Upper lobe of right lung (tissue), 1 donor: ENCODE data around the gene CD180. TPM values are rescaled to one million over a fixed set of nuclear protein-coding genes. Genes with fewer than 3 reads are reported as not detected.
A peak's percentile ranks its signal among the peaks of the same experiment; 100 is the strongest.

ENCODE experiments used
- ATAC-seq: fragments of 200-7000 bp; cut with Tn5 transposase; one replicate; pipeline ENCODE4 v1.9.1; 2020; ENCODE audit warnings: mild to moderate bottlenecking, moderate library complexity
- DNase-seq: peaks from one replicate; pipeline ENCODE4 v3.0.0-alpha.2; 2020
- H3K27ac ChIP-seq: fragments of 200-600 bp; one replicate; pipeline ENCODE4 v1.8.0; 2022
- H3K27me3 ChIP-seq: fragments of 200-600 bp; one replicate; pipeline ENCODE4 v1.8.0; 2022; ENCODE audit warnings: mild to moderate bottlenecking
- H3K36me3 ChIP-seq: fragments of 200-600 bp; one replicate; pipeline ENCODE4 v1.8.0; 2022
- H3K4me1 ChIP-seq: fragments of 200-600 bp; one replicate; pipeline ENCODE4 v1.8.0; 2022
- H3K4me3 ChIP-seq: fragments of 200-600 bp; one replicate; pipeline ENCODE4 v1.8.0; 2022; ENCODE audit warnings: mild to moderate bottlenecking
- H3K9me3 ChIP-seq: fragments of 200-600 bp; one replicate; pipeline ENCODE4 v1.8.0; 2022
- intact Hi-C: fragments of 100-400 bp; cut with DNase I; formaldehyde crosslinking; loops from one replicate; pipeline ENCODE4 v1.11.0; 2022
- total RNA-seq: library from RNA; stranded (reverse); fragmentation: NEBNext Ultra II Directional; extraction: Animal tissue kit (Norgen Biotek cat#: 25700); gene quantifications from one replicate; pipeline ENCODE4 v1.2.1, GENCODE V29; 2021
- TF ChIP-seq, protein P1 (sequence below): fragments of 200-600 bp; IDR thresholded peaks from one replicate; pipeline ENCODE4 v1.8.0; 2022; ENCODE audit warnings: antibody characterized with exemption
- donor health status: DM: no; HTN: yes; CAD: no; lungs with severe emphysema.

Gene CD180
- total RNA-seq, 1 donor from 2014 or later, result 3.0 TPM

DNA sequence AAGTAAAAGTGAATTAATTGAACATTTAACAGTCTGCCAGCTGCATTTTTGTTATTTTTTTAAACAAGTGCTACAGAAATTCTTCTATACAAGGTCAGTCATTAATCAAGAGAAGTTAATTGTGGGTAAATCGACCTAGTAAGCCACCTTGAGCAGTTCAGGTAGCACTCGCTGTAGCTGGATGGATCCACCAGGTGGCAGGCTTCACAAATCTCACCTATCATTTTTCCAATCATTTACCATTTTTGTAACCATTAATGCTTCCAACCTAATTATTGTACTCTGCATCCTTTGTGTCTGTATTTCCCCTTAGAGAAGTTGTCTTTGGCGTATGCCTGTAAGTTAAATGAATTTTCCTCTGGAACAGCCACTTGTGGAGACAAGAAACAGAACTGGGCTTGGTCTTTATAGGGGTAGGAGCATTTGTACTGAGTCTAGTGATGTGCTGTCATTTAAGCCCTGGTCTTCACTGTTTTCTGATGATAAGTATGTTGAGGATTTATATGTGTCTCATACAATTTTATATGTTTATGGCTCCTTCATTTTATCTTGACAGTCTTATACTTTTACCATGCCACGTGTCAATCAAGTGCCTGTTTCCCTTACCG is 39.5 kb downstream of the CD180 start:
- H3K27ac ChIP-seq, result no peak overlapping the region
- TF ChIP-seq, protein P1, sequence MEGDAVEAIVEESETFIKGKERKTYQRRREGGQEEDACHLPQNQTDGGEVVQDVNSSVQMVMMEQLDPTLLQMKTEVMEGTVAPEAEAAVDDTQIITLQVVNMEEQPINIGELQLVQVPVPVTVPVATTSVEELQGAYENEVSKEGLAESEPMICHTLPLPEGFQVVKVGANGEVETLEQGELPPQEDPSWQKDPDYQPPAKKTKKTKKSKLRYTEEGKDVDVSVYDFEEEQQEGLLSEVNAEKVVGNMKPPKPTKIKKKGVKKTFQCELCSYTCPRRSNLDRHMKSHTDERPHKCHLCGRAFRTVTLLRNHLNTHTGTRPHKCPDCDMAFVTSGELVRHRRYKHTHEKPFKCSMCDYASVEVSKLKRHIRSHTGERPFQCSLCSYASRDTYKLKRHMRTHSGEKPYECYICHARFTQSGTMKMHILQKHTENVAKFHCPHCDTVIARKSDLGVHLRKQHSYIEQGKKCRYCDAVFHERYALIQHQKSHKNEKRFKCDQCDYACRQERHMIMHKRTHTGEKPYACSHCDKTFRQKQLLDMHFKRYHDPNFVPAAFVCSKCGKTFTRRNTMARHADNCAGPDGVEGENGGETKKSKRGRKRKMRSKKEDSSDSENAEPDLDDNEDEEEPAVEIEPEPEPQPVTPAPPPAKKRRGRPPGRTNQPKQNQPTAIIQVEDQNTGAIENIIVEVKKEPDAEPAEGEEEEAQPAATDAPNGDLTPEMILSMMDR, result peak; percentile 81
- no peaks in the 10 kb centered on the region for H3K27me3 ChIP-seq
- no peak for DNase-seq
- ATAC-seq, result peak; percentile 62
- no peak overlapping the region for H3K4me3 ChIP-seq
- no peaks in the 10 kb centered on the region for H3K4me1 ChIP-seq
- intact Hi-C loops, result no loop called here
- no peaks in the 10 kb centered on the region for H3K9me3 ChIP-seq
- peaks cover 67% of the 10 kb centered on the region for H3K36me3 ChIP-seq

DNA sequence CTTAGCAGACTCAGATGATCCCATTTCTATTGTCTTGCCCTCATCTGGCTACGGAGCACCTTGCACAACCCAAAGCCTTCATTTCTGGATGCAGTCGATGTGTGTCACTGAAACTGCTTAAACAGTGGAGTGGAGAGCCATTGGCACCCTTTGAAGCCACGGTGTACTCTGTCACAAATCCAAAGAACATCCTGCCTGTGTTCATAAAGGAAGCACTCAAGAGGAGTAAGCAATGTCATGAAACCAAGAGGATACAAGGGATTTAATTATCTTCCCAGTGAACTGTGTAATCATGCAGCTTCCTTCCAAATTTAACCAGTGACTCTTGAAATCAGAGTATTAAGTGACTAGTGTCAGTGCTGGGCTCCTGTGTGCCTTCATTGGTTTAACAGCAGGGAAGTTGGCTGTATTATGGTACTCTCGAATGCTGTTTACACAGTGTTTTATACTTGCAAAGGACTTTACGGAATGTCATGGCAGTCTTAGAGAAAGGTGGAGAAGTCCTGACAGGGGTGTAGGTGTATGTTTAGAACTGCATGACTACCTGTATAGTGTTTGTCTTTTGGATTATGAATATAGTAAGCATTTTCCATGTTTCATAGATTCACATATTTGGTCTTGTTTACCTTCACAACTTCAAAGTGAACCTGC is 41.9 kb downstream of the CD180 start:
- no peaks in the 10 kb centered on the region for H3K4me1 ChIP-seq
- no peak overlapping the region for H3K4me3 ChIP-seq
- H3K36me3 ChIP-seq, result peaks cover 74% of the 10 kb centered on the region
- TF ChIP-seq, protein P1, result no peak
- H3K27ac ChIP-seq, result no peak overlapping the region
- H3K9me3 ChIP-seq, result no peaks in the 10 kb centered on the region
- intact Hi-C loops, result no loop called here
- no peaks in the 10 kb centered on the region for H3K27me3 ChIP-seq
- ATAC-seq, result peak; percentile 76
- no peak for DNase-seq

DNA sequence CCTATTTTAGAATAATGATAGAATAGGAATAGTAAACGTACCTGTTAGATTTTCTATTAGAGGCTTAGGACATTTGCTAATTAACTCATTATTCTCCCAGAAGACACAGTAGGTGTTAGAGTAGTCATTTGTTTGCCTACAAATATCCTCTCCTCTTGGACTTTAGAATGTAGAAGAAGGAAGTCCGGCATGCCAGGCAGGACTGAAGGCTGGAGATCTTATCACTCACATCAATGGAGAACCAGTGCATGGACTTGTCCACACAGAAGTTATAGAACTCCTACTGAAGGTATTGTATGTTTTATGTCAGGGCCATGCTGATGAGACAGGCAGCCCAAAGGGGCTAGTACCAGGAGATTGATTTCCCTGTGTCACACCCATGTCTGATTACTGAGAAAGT is 43.3 kb downstream of the CD180 start:
- DNase-seq (no peak), ATAC-seq (no peak)
- Histone ChIP-seq H3K9me3 (no peaks in the 10 kb centered on the region), H3K36me3 (peaks cover 78% of the 10 kb centered on the region), H3K4me1 (no peaks in the 10 kb centered on the region), H3K27ac (no peak overlapping the region), H3K27me3 (no peaks in the 10 kb centered on the region), H3K4me3 (no peak overlapping the region)
- TF ChIP-seq, protein P1, result no peak
- intact Hi-C loops, result no loop called here

DNA sequence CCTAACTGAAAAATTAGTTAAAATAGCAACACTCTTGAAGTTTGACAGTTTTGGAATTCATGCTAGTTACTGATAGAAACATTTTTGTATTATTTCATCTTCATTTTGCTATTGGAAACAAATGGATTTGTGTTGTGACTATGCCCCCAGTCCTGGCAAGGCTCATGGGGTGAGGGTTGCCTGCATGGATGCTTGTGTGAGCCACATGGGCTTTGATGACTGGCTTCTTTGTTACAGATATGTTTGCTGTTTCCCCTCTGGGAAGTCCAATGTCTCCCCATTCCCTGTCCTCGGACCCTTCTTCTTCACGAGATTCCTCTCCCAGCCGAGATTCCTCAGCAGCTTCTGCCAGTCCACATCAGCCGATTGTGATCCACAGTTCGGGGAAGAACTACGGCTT is 44.2 kb downstream of the CD180 start:
- Histone ChIP-seq H3K9me3 (no peaks in the 10 kb centered on the region), H3K4me3 (no peak overlapping the region), H3K36me3 (peaks cover 86% of the 10 kb centered on the region), H3K27me3 (no peaks in the 10 kb centered on the region), H3K4me1 (no peaks in the 10 kb centered on the region), H3K27ac (no peak overlapping the region)
- TF ChIP-seq, protein P1, result no peak
- no peak for ATAC-seq
- intact Hi-C loops, result no loop called here
- DNase-seq, result no peak

DNA sequence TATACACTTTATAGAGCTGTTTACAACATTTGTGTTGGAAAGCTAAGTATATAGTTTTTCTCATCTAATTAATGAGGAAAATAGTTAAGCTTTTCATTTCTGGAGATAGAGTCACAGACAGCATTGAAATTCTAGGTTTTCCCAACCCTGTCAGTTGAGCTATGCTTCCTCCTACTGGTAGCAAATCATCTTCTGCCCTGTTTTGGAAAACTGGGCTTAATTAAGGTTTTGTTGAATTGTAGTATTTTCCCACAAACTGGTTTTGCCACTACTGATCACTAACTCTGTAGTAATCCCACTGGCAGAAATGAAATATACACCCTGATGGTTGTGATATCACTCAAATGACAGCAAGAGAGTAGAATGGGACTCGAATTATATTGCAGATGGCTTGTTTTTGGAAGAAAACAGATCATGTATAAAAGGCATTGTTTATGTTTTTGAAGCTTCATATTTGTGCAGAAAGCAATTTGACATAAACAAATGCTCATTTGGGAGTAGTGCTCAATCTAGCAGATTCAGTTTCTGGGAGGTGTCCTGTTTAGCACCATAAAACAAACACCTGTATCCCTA is 46.6 kb downstream of the CD180 start:
- no peak overlapping the region for H3K27ac ChIP-seq
- ATAC-seq, result no peak
- no peaks in the 10 kb centered on the region for H3K4me1 ChIP-seq
- no peaks in the 10 kb centered on the region for H3K27me3 ChIP-seq
- peaks cover 86% of the 10 kb centered on the region for H3K36me3 ChIP-seq
- TF ChIP-seq, protein P1, result peak; percentile 41
- no peaks in the 10 kb centered on the region for H3K9me3 ChIP-seq
- no peak for DNase-seq
- intact Hi-C loops, result loop anchor here (10.0 kb wide), 1 partner anchor 155 kb away; no protein-coding TSS in a partner anchor
- no peak overlapping the region for H3K4me3 ChIP-seq
